Neural crest cell (in vitro differentiated cells): ENCODE data around the gene MIER2. TPM values are rescaled to one million over a fixed set of nuclear protein-coding genes. Genes with fewer than 3 reads are reported as not detected.
A peak's percentile ranks its signal among the peaks of the same experiment; 100 is the strongest.

Experiments used
- DNase-seq: peaks from one replicate; pipeline ENCODE4 v3.0.0; 2021; ENCODE audit warnings: low read depth, mixed read lengths, low spot score
- H3K27ac Mint-ChIP-seq: one replicate; pipeline ENCODE4 v1.8.0; 2021; ENCODE audit warnings: mild to moderate bottlenecking, mixed read lengths; ENCODE audit not compliant: unreplicated experiment
- H3K27me3 Mint-ChIP-seq: 2 replicates; pipeline ENCODE4 v1.8.0; 2021; ENCODE audit warnings: low read depth, mild to moderate bottlenecking, mixed read lengths
- H3K36me3 Mint-ChIP-seq: 2 replicates; pipeline ENCODE4 v1.8.0; 2021; ENCODE audit warnings: low read depth, mild to moderate bottlenecking, mixed read lengths
- H3K4me1 Mint-ChIP-seq: 2 replicates; pipeline ENCODE4 v1.8.0; 2021; ENCODE audit warnings: mixed read lengths
- H3K4me3 Mint-ChIP-seq: one replicate; pipeline ENCODE4 v1.8.0; 2021; ENCODE audit warnings: mild to moderate bottlenecking, mixed read lengths
- H3K9me3 Mint-ChIP-seq: 2 replicates; pipeline ENCODE4 v1.8.0; 2021; ENCODE audit warnings: mixed read lengths
- total RNA-seq: library from RNA; stranded (reverse); gene quantifications from 2 replicates; pipeline ENCODE4 v1.2.1, GENCODE V29; 2021
- TF ChIP-seq, protein P1 (sequence below): fragments of 200-600 bp; sonication (generic); conservative IDR thresholded peaks from 2 replicates; pipeline ENCODE4 v1.5.0; 2021; ENCODE audit warnings: antibody characterized with exemption, mild to moderate bottlenecking

MIER2 gene
- total RNA-seq, 1 donor from 2014 or later: 45.8 TPM

DNA sequence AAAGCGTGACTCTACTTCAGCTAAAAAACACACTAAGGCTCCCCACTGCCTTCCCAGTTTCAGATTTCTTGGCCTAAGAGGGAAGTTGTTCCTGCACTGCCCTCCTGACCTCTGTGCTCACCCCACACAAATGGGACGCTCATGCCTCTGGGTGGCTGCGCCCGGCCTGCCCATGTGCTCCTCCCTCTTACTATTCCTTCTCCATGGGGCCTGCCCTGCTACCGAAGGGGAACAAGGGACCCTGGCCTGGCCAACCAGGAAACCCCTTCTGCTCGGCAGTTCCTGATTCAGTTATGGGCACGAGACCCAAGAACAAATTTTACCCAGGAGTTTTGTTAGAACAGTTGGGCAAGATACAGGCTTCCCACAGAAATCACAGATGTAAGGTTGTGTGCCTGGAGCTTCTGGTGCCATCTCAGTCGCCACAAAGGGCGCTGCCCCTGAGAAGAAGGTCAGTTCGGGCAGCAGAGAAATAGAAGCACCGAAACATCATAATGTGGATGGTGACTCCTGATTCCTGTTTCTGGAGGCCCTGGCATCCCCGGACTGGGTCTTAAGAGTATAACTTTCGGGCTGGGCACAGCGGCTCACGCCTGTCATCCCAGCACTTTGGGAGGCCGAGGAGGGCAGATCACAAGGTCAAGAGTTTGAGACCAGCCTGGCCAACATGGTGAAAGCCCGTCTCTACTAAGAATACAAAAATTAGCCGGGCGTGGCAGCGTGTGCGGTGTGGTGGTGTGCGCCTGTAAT is 47.9 kb downstream of the MIER2 start:
- H3K4me1 Mint-ChIP-seq: peaks cover 18% of the 10 kb centered on the region
- no peak for DNase-seq
- H3K27ac Mint-ChIP-seq: no peak overlapping the region
- H3K9me3 Mint-ChIP-seq: no peaks in the 10 kb centered on the region
- TF ChIP-seq, protein P1, sequence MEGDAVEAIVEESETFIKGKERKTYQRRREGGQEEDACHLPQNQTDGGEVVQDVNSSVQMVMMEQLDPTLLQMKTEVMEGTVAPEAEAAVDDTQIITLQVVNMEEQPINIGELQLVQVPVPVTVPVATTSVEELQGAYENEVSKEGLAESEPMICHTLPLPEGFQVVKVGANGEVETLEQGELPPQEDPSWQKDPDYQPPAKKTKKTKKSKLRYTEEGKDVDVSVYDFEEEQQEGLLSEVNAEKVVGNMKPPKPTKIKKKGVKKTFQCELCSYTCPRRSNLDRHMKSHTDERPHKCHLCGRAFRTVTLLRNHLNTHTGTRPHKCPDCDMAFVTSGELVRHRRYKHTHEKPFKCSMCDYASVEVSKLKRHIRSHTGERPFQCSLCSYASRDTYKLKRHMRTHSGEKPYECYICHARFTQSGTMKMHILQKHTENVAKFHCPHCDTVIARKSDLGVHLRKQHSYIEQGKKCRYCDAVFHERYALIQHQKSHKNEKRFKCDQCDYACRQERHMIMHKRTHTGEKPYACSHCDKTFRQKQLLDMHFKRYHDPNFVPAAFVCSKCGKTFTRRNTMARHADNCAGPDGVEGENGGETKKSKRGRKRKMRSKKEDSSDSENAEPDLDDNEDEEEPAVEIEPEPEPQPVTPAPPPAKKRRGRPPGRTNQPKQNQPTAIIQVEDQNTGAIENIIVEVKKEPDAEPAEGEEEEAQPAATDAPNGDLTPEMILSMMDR: no peak
- peak overlapping the region; percentile 22 for H3K4me3 Mint-ChIP-seq
- peaks cover 52% of the 10 kb centered on the region for H3K27me3 Mint-ChIP-seq
- H3K36me3 Mint-ChIP-seq: no peaks in the 10 kb centered on the region

DNA sequence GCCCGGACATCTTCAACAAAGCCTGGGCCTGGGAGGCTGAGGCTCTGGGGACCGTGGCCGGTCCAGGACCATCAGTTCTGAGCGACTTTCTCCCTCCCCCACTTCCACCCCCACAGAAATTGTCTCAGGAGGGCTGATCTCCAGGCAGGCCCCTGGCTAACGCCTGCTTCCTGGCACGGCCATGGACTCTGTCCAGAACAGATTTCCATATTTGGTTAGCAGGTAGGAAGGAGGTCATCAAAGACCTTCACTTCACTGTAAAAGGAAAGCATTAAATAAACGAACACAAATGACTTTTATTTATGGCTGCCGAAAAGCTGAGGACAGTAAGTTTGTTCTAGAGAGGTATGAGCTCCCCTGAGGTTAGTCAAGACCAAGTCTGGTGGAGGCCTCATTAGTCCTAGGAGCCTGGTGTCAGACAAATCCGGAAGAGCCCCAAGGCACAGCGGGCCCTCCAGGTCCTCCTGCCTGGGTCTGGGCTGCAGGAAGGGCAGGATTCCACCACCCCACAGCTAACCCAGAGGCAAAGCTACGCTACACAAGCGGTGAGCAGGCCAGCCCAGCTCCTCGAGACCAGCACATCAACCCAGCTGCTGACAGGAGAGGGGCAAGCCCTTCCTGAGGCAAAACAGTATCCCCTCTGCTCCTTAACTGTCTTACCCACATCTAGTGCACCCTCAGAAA is 48.8 kb downstream of the MIER2 start:
- Mint-ChIP-seq H3K9me3 (no peaks in the 10 kb centered on the region), H3K27me3 (peaks cover 52% of the 10 kb centered on the region), H3K27ac (no peak overlapping the region), H3K4me3 (no peak overlapping the region), H3K4me1 (peaks cover 18% of the 10 kb centered on the region), H3K36me3 (no peaks in the 10 kb centered on the region)
- DNase-seq: no peak
- TF ChIP-seq, protein P1: no peak

DNA sequence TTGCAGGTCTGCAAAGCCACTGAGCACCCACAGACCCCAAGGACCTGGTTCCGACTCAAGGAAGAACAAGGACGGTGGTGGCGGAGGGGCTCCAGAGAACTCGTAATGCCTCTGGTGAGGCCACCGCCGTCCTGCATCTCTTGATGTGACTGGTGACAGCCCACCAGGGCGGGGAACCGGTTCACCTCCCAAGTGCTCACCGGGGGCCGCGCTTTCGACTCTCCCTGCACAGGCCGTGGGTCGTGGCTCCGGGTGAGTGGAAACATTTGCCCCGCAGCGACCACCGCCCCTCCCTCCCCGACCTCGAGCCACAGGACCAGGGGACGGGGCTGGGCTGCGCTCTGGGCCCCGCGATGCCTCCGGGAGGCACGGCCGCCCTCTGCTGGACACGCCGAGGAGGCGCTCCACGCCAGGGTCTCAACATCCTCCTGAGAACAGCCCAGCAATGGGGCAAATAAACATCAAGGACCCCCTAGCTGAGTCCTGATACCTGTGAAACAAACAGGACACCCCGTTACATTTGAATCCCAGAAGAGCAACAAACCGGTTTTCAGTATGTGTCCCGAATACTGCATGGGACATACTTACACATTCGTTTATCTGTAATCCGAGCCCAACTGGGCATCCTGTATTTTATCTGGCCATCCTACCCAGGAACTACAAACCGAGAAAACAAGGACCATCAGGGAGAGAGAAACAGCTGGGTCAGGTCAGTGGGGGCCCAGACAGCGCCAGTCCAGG is 49.5 kb downstream of the MIER2 start:
- TF ChIP-seq, protein P1: peak; percentile 82
- Mint-ChIP-seq H3K4me1 (peaks cover 18% of the 10 kb centered on the region), H3K27ac (no peak overlapping the region), H3K9me3 (no peaks in the 10 kb centered on the region), H3K36me3 (no peaks in the 10 kb centered on the region), H3K27me3 (peaks cover 56% of the 10 kb centered on the region), H3K4me3 (peak overlapping the region; percentile 31)
- peak; percentile 59 for DNase-seq

DNA sequence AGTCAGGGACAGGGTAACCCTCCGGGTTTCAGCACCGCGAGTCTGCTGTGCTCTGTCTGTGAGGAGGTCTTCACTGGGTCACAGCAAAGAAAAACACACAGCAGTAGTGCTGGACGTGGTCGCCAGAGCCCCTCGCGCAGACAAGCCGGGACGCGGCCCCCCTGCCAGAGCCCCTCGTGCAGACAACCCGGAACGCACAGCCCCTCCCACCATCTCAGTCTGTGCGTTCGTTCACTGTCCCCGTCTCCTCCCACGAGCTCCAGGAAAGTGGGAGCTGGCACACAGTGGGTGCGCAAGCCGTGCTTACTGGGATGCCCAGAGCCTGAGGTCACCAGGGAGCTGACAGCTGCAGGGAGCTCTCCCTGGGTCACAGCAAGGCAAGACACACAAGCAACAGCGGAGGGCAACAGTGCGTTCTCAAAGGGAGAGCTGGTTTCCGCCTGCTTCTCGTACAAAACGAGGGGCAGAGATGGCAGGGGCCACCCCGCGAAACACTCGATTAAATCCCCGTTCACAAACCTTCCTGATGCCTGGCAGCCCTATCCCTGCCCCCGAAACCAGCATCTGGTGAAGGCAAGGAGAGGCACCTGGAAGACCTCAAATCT is 50.2 kb downstream of the MIER2 start:
- Mint-ChIP-seq H3K27me3 (peaks cover 63% of the 10 kb centered on the region), H3K27ac (no peak overlapping the region), H3K4me3 (peak overlapping the region; percentile 31), H3K9me3 (no peaks in the 10 kb centered on the region), H3K4me1 (peaks cover 18% of the 10 kb centered on the region), H3K36me3 (no peaks in the 10 kb centered on the region)
- TF ChIP-seq, protein P1: no peak
- DNase-seq: no peak

DNA sequence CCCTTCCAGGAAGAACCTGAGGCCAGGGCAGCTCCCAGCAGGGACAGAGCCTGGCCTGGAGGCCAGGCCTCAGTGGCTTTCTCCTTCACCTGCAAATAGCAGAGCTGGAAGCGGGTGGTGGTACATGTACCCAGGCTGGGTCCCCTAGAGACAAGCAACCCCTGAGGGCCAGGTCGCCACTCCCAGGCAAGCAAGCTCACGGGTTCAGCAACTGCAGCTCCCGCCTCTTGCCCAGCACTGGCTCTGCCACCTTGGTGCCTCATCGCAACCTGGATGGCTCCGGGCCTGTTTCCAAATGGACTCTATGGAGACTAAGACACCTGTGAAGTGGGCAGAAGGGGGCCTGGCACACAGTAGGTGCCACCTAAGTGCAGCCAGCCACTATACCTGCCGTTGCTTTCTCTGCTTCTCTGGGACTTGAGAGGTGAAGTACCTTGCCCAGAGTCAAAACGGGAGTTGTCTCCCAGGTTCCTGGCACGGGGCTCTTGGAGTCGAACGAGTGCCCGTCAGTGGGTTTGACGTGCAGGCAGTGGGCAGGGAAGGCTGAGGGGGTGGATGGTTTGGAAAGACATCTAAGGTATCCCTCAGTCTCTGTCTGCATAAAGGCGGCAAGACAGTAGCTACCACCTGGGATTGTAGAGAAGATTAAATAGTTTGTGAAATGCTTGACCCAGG is 51.0 kb downstream of the MIER2 start:
- Mint-ChIP-seq H3K27ac (no peak overlapping the region), H3K27me3 (peaks cover 72% of the 10 kb centered on the region), H3K4me1 (peaks cover 18% of the 10 kb centered on the region), H3K4me3 (peak overlapping the region; percentile 8), H3K9me3 (no peaks in the 10 kb centered on the region), H3K36me3 (no peaks in the 10 kb centered on the region)
- TF ChIP-seq, protein P1: no peak
- DNase-seq: no peak
